Renal pelvis (tissue), 4 donors: ENCODE results near the gene SNAPC4. TPM values are rescaled to one million over a fixed set of nuclear protein-coding genes. Genes with fewer than 3 reads are reported as not detected.
"Not testable (repeated sequence)": the region's sequence is repeated elsewhere in the genome, so short reads cannot be mapped to it uniquely, and the experiment has no call there.

Source experiments
- DNase-seq: peaks from one replicate; pipeline ENCODE4 v3.0.0-alpha.2; 2013
- polyA plus RNA-seq, 3 donors: library from polyadenylated mRNA; unstranded; fragments of 120-200 nt; gene quantifications; one replicate each; pipeline ENCODE4 v1.2.1, GENCODE V29; 2013; ENCODE audit not compliant: insufficient read length in 3 of 3

The SNAPC4 gene
- polyA plus RNA-seq, 3 donors: 12.4 to 15.1 (median 13.7) TPM

DNA sequence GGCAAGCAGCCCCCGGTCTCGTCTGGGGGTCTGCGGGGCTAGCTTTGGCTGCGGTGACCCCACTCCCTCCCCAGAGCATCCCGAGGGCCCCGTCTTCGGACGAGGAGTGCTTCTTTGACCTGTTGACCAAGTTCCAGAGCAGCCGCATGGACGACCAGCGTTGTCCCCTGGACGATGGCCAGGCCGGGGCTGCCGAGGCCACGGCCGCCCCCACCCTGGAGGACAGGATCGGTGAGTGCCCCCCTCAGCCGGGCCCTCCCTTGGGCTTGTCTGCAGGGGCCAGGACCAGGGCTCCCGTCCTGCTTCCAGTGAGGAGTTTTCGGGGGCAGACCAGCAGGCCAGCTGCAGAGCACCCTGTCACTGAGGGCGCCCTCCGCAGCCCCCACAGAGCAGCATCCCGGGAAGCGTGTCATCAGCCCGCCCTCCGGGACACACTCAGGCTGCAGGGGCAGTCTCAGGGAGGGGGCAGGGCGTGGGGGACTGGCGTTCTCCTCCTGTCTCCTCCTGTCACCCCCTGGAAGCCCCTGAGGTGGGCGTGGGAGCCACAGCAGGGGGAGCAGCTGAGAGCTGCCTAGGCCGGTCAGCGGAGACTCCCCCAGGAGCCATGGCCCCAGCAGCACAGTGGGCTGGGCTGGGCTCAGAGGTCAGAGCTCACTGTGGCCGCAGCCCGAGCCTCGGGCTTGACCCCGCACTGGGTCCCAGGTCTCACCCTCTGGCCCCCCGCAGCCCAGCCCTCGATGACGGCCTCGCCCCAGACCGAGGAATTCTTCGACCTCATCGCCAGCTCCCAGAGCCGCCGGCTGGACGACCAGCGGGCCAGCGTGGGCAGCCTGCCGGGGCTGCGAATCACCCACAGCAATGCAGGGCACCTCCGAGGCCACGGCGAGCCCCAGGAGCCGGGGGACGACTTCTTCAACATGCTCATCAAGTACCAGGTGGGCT, 44.1 kb downstream of the SNAPC4 start:
- DNase-seq: no peak

GRCh38 chr9:136354592-136355085, 45.3 kb downstream of the SNAPC4 start:
- no peak for DNase-seq

- no peak for DNase-seq
Observed at GRCh38 chr9:136353757-136354488, 46.0 kb downstream of the SNAPC4 start.

GRCh38 chr9:136353088-136353487, 46.9 kb downstream of the SNAPC4 start:
- no peak for DNase-seq

DNA sequence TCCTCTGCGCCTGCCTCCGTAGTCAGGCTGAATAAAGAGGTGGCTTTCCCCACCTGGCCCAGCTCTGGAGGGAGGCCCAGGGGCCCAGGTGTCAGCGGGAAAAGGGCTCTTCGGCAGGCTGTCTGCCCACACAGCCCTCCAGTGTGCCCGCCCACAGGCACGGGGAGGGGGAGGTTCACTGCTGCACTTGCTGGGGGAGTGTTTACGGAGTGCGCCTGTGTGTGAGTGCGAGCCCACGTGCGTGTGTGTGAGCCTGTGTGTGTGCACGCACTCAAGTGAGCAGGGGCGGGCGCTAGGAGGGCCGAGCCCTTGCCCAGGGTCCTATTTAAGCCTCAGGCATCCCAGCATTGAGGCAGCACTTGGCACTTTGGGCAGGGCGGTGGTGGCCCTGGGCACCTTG, 47.3 kb downstream of the SNAPC4 start:
- no peak for DNase-seq

GRCh38 chr9:136351868-136352267, 48.1 kb downstream of the SNAPC4 start:
- not testable (repeated sequence) for DNase-seq

- DNase-seq: no peak
Observed at GRCh38 chr9:136351252-136351800, 48.6 kb downstream of the SNAPC4 start.

Other genes with a start within 250 kb of the SNAPC4 start
- not detected for gene LHX3, start 195.0 kb downstream of the SNAPC4 start, polyA plus RNA-seq
- 10 to 100 TPM; 17.4 to 19.2 (median 18.8) TPM for gene QSOX2, start 154.4 kb downstream of the SNAPC4 start, polyA plus RNA-seq
- 1 to 10 TPM; 2.7 to 4.6 (median 3.6) TPM for gene CCDC187, start 96.1 kb downstream of the SNAPC4 start, polyA plus RNA-seq
- 10 to 100 TPM; 41.2 to 59.6 (median 46.7) TPM for gene GPSM1, start 72.6 kb downstream of the SNAPC4 start, polyA plus RNA-seq
- 10 to 100 TPM in 2 of 3 donors, 1 to 10 TPM in 1; 5.9 to 21.2 (median 17.2) TPM for gene DNLZ, start 36.4 kb downstream of the SNAPC4 start, polyA plus RNA-seq
- 1 to 10 TPM; 1.9 to 2.8 (median 2.1) TPM for gene CARD9, start 26.5 kb downstream of the SNAPC4 start, polyA plus RNA-seq
- 10 to 100 TPM; 45.2 to 55.1 (median 54.5) TPM for gene ENTR1, start 10.4 kb upstream of the SNAPC4 start, polyA plus RNA-seq
- gene PMPCA, start 10.5 kb upstream of the SNAPC4 start, polyA plus RNA-seq: 10 to 100 TPM; 57.9 to 76.6 (median 60.2) TPM
- gene INPP5E, start 39.7 kb upstream of the SNAPC4 start, polyA plus RNA-seq: 10 to 100 TPM; 15.6 to 18.5 (median 17.7) TPM
- 10 to 100 TPM; 64.6 to 70.4 (median 68.1) TPM for gene SEC16A, start 82.9 kb upstream of the SNAPC4 start, polyA plus RNA-seq
- 10 to 100 TPM; 36.9 to 41.8 (median 40.9) TPM for gene NOTCH1, start 145.9 kb upstream of the SNAPC4 start, polyA plus RNA-seq